GM10847 (cell line): ENCODE measurements around the gene PRDM10.

Experiments used
- POLR2A ChIP-seq: IDR thresholded peaks from 2 replicates; pipeline ENCODE4 v1.6.1; 2011; ENCODE audit not compliant: insufficient read length; ENCODE audit errors: extremely low read depth

PRDM10 gene

GRCh38 chr11:129969920-129970319 lies 32.7 kb downstream of the PRDM10 start:
- no peak for TF ChIP-seq POLR2A

GRCh38 chr11:129968591-129969419 lies 33.8 kb downstream of the PRDM10 start:
- no peak for TF ChIP-seq POLR2A

GRCh38 chr11:129967996-129968395 lies 34.6 kb downstream of the PRDM10 start:
- no peak for TF ChIP-seq POLR2A

- TF ChIP-seq POLR2A = no peak
Observed at GRCh38 chr11:129965248-129965647, 37.4 kb downstream of the PRDM10 start.

GRCh38 chr11:129960216-129961214 lies 42.1 kb downstream of the PRDM10 start:
- TF ChIP-seq POLR2A = no peak

- TF ChIP-seq POLR2A = no peak
Observed at GRCh38 chr11:129959687-129960086, 42.9 kb downstream of the PRDM10 start.

- no peak for TF ChIP-seq POLR2A
Observed at GRCh38 chr11:129955282-129955681, 47.4 kb downstream of the PRDM10 start.

- no peak for TF ChIP-seq POLR2A
Observed at GRCh38 chr11:129951866-129952262, 50.8 kb downstream of the PRDM10 start.

- TF ChIP-seq POLR2A = no peak
Observed at GRCh38 chr11:129951201-129951865, 51.3 kb downstream of the PRDM10 start.

- no peak for TF ChIP-seq POLR2A
Observed at GRCh38 chr11:129950101-129951091, 52.2 kb downstream of the PRDM10 start.

- no peak for TF ChIP-seq POLR2A
Observed at GRCh38 chr11:129948926-129949466, 53.6 kb downstream of the PRDM10 start.

- no peak for TF ChIP-seq POLR2A
Observed at GRCh38 chr11:129947474-129947873, 55.2 kb downstream of the PRDM10 start.

- no peak for TF ChIP-seq POLR2A
Observed at GRCh38 chr11:129946965-129947364, 55.7 kb downstream of the PRDM10 start.

GRCh38 chr11:129946256-129946655 lies 56.4 kb downstream of the PRDM10 start:
- TF ChIP-seq POLR2A = no peak
